ENCODE results near the gene EEF1A2. TPM values are rescaled to one million over a fixed set of nuclear protein-coding genes. Genes with fewer than 3 reads are reported as not detected.

Gene EEF1A2
- total RNA-seq, 4 donors from 2014 or later, result 13.3 to 26.8 (median 22.9) TPM

- no peak for DNase-seq (ENCODE audit: low spot score in 2 of 2)
- no peak for TF ChIP-seq CTCF (IDR thresholded peaks at IDR 0.05)
- no peak for TF ChIP-seq POLR2A (IDR thresholded peaks at IDR 0.05)
- intact Hi-C loops (cut with DNase I; ENCODE audit: low total_unique reads), result no loop called here
- 81 to 82% methylated on average over 23 to 27 of the region's 27 CpGs for WGBS, 2 donors
- no peak overlapping the region for H3K4me3 ChIP-seq (ENCODE audit: low read depth, poor library complexity, severe bottlenecking)
Measured at GRCh38 chr20:63500902-63501817, 2.3 kb upstream of the EEF1A2 start.

GRCh38 chr20:63500151-63500901 is 1.4 kb upstream of the EEF1A2 start:
- H3K4me3 ChIP-seq (ENCODE audit: low read depth, poor library complexity, severe bottlenecking), result no peak overlapping the region
- intact Hi-C loops (cut with DNase I; ENCODE audit: low total_unique reads), result no loop called here
- no peak for DNase-seq (ENCODE audit: low spot score in 2 of 2)
- no peak for TF ChIP-seq CTCF (IDR thresholded peaks at IDR 0.05)
- 72% methylated on average over 19 to 24 of the region's 24 CpGs for WGBS, 2 donors

GRCh38 chr20:63499338-63499969 is 571 bp upstream of the EEF1A2 start:
- H3K4me3 ChIP-seq (ENCODE audit: low read depth, poor library complexity, severe bottlenecking), result no peak overlapping the region
- intact Hi-C loops (cut with DNase I; ENCODE audit: low total_unique reads), result no loop called here
- TF ChIP-seq CTCF (IDR thresholded peaks at IDR 0.05) (no peak), POLR2A (IDR thresholded peaks at IDR 0.05) (no peak)
- WGBS, 2 donors, result 0% methylated on average over 4 of the region's 48 CpGs; no CpG with 5 or more reads in 1 of the 2 donors
- no peak for DNase-seq (ENCODE audit: low spot score in 2 of 2)

- H3K4me3 ChIP-seq (ENCODE audit: low read depth, poor library complexity, severe bottlenecking), result no peak overlapping the region
- intact Hi-C loops (cut with DNase I; ENCODE audit: low total_unique reads), result no loop called here
- DNase-seq (ENCODE audit: low spot score in 2 of 2), result no peak
- TF ChIP-seq CTCF (IDR thresholded peaks at IDR 0.05) (no peak), POLR2A (IDR thresholded peaks at IDR 0.05) (no peak)
- 2 to 3% methylated on average over 11 to 24 of the region's 60 CpGs for WGBS, 2 donors
Measured at GRCh38 chr20:63497946-63498935, 642 bp downstream of the EEF1A2 start.

Data from lower leg skin (tissue), 4 donors.